BLaER1 treated with 17β-estradiol and CSF1 and Interleukin-3, amounts not matched to agents 10 nM and 100 nM (cell line): ENCODE results near the gene FNTB.

ENCODE experiments used
- H3K27ac ChIP-seq, 11 experiments: shearing (Covaris generic); formaldehyde crosslinking; 2 replicates each; pipeline ENCODE4 v1.8.1; 2022
- H3K27me3 ChIP-seq, 11 experiments: shearing (Covaris generic); formaldehyde crosslinking; 2 replicates each; pipeline ENCODE4 v1.8.1; 2022
- H3K36me3 ChIP-seq, 11 experiments: shearing (Covaris generic); formaldehyde crosslinking; 2 replicates each; pipeline ENCODE4 v1.8.1; 2022
- H3K4me1 ChIP-seq, 10 experiments: shearing (Covaris generic); formaldehyde crosslinking; 2 replicates each; pipeline ENCODE4 v1.8.1; 2022
- H3K4me2 ChIP-seq, 11 experiments: shearing (Covaris generic); formaldehyde crosslinking; 2 replicates each; pipeline ENCODE4 v1.8.1; 2022
- H3K4me3 ChIP-seq, 10 experiments: shearing (Covaris generic); formaldehyde crosslinking; 2 replicates each; pipeline ENCODE4 v1.8.1; 2022
- H3K9ac ChIP-seq, 11 experiments: shearing (Covaris generic); formaldehyde crosslinking; 2 replicates each; pipeline ENCODE4 v1.8.1; 2022
- H3K9me3 ChIP-seq, 11 experiments: shearing (Covaris generic); formaldehyde crosslinking; replicated peaks in 1 of 11; 2 replicates each; pipeline ENCODE4 v1.8.1; 2022
- H4K20me1 ChIP-seq, 11 experiments: shearing (Covaris generic); formaldehyde crosslinking; 2 replicates each; pipeline ENCODE4 v1.8.1; 2022
- Cebpa-rat ChIP-seq, 11 experiments: shearing (Covaris generic); IDR thresholded peaks; 2 replicates each; pipeline ENCODE4 v1.8.1; 2022

FNTB gene

GRCh38 chr14:65040666-65041433 lies 54.2 kb downstream of the FNTB start:
- no peak overlapping the region for H3K9ac ChIP-seq
- no peak overlapping the region for H3K4me2 ChIP-seq
- H3K4me1 ChIP-seq, result peaks cover 11 to 47% (median 35%) of the 10 kb centered on the region in 10 experiments
- H4K20me1 ChIP-seq, result no peaks in the 10 kb centered on the region
- H3K27me3 ChIP-seq, result no peaks in the 10 kb centered on the region
- TF ChIP-seq Cebpa-rat (IDR thresholded peaks at IDR 0.05), result no peak
- H3K9me3 ChIP-seq, result no peaks in the 10 kb centered on the region
- no peak overlapping the region for H3K4me3 ChIP-seq
- no peak overlapping the region for H3K27ac ChIP-seq
- peaks cover 14 to 73% (median 44%) of the 10 kb centered on the region in 11 experiments for H3K36me3 ChIP-seq

- Histone ChIP-seq H3K27me3 (no peaks in the 10 kb centered on the region), H3K36me3 (peaks cover 14 to 73% (median 44%) of the 10 kb centered on the region in 11 experiments), H3K4me1 (peaks cover 11 to 54% (median 35%) of the 10 kb centered on the region in 10 experiments), H3K4me3 (no peak overlapping the region), H3K27ac (no peak overlapping the region), H3K9me3 (no peaks in the 10 kb centered on the region), H3K9ac (no peak overlapping the region), H3K4me2 (no peak overlapping the region), H4K20me1 (no peaks in the 10 kb centered on the region)
- no peak for TF ChIP-seq Cebpa-rat (IDR thresholded peaks at IDR 0.05)
Measured at GRCh38 chr14:65041434-65041915, 54.8 kb downstream of the FNTB start.

DNA sequence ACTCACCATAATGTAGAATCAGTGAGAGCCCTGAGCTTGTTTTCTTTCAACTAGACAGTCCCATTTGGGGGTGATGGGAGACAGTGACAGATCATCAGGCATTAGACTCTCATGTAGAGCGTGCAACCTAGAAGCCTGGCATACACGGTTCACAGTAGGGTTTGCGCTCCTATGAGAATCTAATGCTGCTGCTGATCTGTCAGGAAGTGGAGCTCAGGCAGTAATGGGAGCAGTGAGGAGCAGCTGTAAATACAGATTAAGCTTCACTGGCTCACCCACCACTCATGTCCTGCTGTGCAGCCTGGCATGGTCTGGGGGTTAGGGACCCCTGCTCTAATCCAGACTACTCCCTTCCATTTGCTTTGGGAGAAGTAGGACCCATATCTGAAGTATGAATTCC lies 55.6 kb downstream of the FNTB start:
- H3K27ac ChIP-seq, result peak overlapping the region in 3 of 11 experiments; percentile 42 to 61 (median 59); a peak in 7 of 22 replicates
- H3K36me3 ChIP-seq, result peaks cover 14 to 79% (median 52%) of the 10 kb centered on the region in 11 experiments
- H3K4me3 ChIP-seq, result no peak overlapping the region
- H3K4me2 ChIP-seq, result peak overlapping the region in 5 of 11 experiments; percentile 38 to 82 (median 73); a peak in 10 of 22 replicates
- no peaks in the 10 kb centered on the region for H3K9me3 ChIP-seq
- H3K9ac ChIP-seq, result peak overlapping the region in 1 of 11 experiments; percentile 26; a peak in 1 of 22 replicates
- no peaks in the 10 kb centered on the region for H3K27me3 ChIP-seq
- H3K4me1 ChIP-seq, result peaks cover 11 to 59% (median 35%) of the 10 kb centered on the region in 10 experiments
- no peak for TF ChIP-seq Cebpa-rat (IDR thresholded peaks at IDR 0.05)
- no peaks in the 10 kb centered on the region for H4K20me1 ChIP-seq

DNA sequence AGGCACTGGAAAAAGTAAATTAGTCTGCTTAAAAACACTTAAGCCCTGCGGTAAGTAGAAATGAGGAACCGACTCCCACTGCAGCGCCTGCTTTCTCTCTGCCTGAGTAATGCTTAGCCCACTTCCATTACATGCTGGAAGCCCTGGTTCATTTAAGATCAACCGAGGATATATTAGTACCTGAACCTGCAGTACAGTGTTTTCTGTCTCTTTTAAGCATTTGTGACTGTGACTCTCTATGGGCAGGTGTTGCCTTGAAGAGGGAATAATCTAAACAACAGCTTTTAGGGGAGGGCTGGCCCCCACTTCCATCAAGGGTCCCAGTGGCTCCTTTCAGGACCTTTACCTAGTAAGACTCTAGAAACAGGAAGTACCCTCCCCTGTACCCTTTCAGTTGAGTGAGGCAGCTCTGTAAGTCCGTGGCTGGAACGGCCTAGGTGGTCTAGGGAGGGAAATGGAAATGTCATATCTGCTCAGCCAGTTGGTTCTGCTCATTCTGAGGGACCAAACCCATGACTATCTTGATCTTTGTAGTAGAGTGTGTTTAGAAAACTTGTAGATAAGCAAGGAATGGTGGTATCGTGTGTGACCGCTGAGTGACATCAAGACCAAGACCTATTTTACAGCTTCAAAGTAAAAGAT lies 56.2 kb downstream of the FNTB start:
- Histone ChIP-seq H3K27me3 (no peaks in the 10 kb centered on the region), H3K4me2 (peak overlapping the region in 5 of 11 experiments; percentile 38 to 82 (median 73); a peak in 12 of 22 replicates), H3K9ac (peak overlapping the region in 1 of 11 experiments; percentile 26; a peak in 2 of 22 replicates), H3K4me3 (no peak overlapping the region), H3K27ac (peak overlapping the region in 7 of 11 experiments; percentile 3 to 61 (median 32); a peak in 10 of 22 replicates), H3K4me1 (peaks cover 12 to 65% (median 38%) of the 10 kb centered on the region in 10 experiments), H3K9me3 (no peaks in the 10 kb centered on the region), H4K20me1 (no peaks in the 10 kb centered on the region), H3K36me3 (peaks cover 14 to 81% (median 54%) of the 10 kb centered on the region in 11 experiments)
- no peak for TF ChIP-seq Cebpa-rat (IDR thresholded peaks at IDR 0.05)

DNA sequence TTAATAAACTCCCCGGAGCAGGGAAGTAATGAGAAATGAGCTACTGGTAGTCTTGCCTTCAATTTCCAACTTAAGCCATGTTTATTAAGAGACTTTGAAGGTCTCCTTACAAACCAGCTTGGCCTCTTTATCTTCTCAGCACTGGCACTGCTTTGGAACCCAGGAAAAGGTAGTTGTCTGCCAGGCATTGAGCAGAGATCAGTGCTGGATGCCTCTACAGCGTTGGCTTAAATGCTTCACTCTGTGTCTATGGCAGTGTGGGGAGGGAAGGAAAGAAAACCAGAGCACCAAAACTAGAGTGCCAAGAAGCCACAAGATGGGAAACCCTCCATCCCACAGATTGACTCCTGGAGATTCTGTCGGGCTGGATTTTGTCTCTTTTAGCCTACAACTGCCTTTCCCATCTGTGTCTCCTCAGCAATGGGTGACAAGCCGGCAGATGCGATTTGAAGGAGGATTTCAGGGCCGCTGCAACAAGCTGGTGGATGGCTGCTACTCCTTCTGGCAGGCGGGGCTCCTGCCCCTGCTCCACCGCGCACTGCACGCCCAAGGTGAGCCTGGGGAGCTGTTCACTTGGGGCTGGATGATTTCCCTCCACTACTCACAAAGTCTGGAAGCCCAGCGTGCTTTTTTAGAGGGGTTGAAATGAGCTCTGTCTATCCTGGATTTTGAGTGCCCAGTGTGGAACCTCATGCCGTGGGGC lies 57.3 kb downstream of the FNTB start:
- H3K9ac ChIP-seq, result peak overlapping the region in 3 of 11 experiments; percentile 14 to 51 (median 21); a peak in 5 of 22 replicates
- H3K4me1 ChIP-seq, result peaks cover 4 to 65% (median 35%) of the 10 kb centered on the region in 10 experiments
- H3K27me3 ChIP-seq, result no peaks in the 10 kb centered on the region
- H4K20me1 ChIP-seq, result no peaks in the 10 kb centered on the region
- peak overlapping the region in 9 of 11 experiments; percentile 32 to 70 (median 53); a peak in 15 of 22 replicates for H3K27ac ChIP-seq
- peak overlapping the region in 8 of 11 experiments; percentile 24 to 82 (median 59); a peak in 12 of 22 replicates for H3K4me2 ChIP-seq
- TF ChIP-seq Cebpa-rat (IDR thresholded peaks at IDR 0.05), result no peak
- H3K9me3 ChIP-seq, result no peaks in the 10 kb centered on the region
- peaks cover 20 to 89% (median 59%) of the 10 kb centered on the region in 11 experiments for H3K36me3 ChIP-seq
- no peak overlapping the region for H3K4me3 ChIP-seq

GRCh38 chr14:65044596-65044959 lies 57.9 kb downstream of the FNTB start:
- H4K20me1 ChIP-seq, result no peaks in the 10 kb centered on the region
- peak overlapping the region in 8 of 11 experiments; percentile 24 to 82 (median 59); a peak in 12 of 22 replicates for H3K4me2 ChIP-seq
- peak overlapping the region in 7 of 11 experiments; percentile 47 to 70 (median 59); a peak in 12 of 22 replicates for H3K27ac ChIP-seq
- H3K9me3 ChIP-seq, result no peaks in the 10 kb centered on the region
- H3K27me3 ChIP-seq, result no peaks in the 10 kb centered on the region
- peaks cover 0 to 64% (median 34%) of the 10 kb centered on the region in 10 experiments; a peak in 17 of 20 replicates for H3K4me1 ChIP-seq
- peaks cover 22 to 86% (median 59%) of the 10 kb centered on the region in 11 experiments for H3K36me3 ChIP-seq
- TF ChIP-seq Cebpa-rat (IDR thresholded peaks at IDR 0.05), result peak in 2 of 11 experiments; percentile 29 to 32; a peak in 2 of 22 replicates
- H3K4me3 ChIP-seq, result no peak overlapping the region
- peak overlapping the region in 2 of 11 experiments; percentile 21 to 51; a peak in 3 of 22 replicates for H3K9ac ChIP-seq

- peak overlapping the region in 5 of 11 experiments; percentile 57 to 82 (median 82); a peak in 8 of 22 replicates for H3K4me2 ChIP-seq
- peaks cover 22 to 82% (median 59%) of the 10 kb centered on the region in 11 experiments for H3K36me3 ChIP-seq
- no peak overlapping the region for H3K9ac ChIP-seq
- H3K4me1 ChIP-seq, result peaks cover 0 to 64% (median 34%) of the 10 kb centered on the region in 10 experiments; a peak in 17 of 20 replicates
- no peaks in the 10 kb centered on the region for H3K27me3 ChIP-seq
- no peak overlapping the region for H3K4me3 ChIP-seq
- H4K20me1 ChIP-seq, result no peaks in the 10 kb centered on the region
- TF ChIP-seq Cebpa-rat (IDR thresholded peaks at IDR 0.05), result no peak
- H3K27ac ChIP-seq, result peak overlapping the region in 6 of 11 experiments; percentile 21 to 68 (median 40); a peak in 7 of 22 replicates
- no peaks in the 10 kb centered on the region for H3K9me3 ChIP-seq
Measured at GRCh38 chr14:65045006-65045405, 58.3 kb downstream of the FNTB start.

DNA sequence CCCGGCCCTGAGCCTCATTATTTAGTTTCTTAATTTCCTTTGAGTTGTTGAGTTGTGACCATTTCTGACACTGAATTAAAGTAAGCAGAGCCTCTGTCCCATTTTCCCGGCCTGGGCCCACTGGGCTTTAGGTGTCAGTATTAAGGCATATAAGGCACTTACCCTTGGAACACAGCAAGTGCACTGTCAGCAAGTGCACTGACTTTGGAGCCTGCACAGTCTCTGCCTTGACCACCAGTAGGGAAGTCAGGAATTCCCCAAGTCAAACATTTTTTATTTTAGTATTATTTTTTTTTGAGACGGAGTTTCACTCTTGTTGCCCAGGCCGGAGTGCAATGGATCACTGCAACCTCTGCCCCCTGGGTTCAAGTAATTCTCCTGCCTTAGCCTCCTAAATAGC lies 59.0 kb downstream of the FNTB start:
- Histone ChIP-seq H3K36me3 (peaks cover 20 to 77% (median 55%) of the 10 kb centered on the region in 11 experiments), H3K9me3 (no peaks in the 10 kb centered on the region), H4K20me1 (no peaks in the 10 kb centered on the region), H3K4me2 (peak overlapping the region in 3 of 11 experiments; percentile 43 to 67 (median 64); a peak in 5 of 22 replicates), H3K9ac (no peak overlapping the region), H3K4me3 (no peak overlapping the region), H3K27me3 (no peaks in the 10 kb centered on the region), H3K4me1 (peaks cover 0 to 64% (median 34%) of the 10 kb centered on the region in 10 experiments; a peak in 17 of 20 replicates), H3K27ac (peak overlapping the region in 1 of 11 experiments; percentile 5; a peak in 4 of 22 replicates)
- no peak for TF ChIP-seq Cebpa-rat (IDR thresholded peaks at IDR 0.05)
